Tibial nerve (tissue), 3 donors: Measurements from ENCODE around the gene AADACL4.

Experiments
- CTCF ChIP-seq, 5 experiments: fragments of 200-600 bp in 3 of 5; fragments of 450-650 bp in 2 of 5; sonication (generic) in 3 of 5; IDR thresholded peaks; one replicate each; pipeline ENCODE4 v1.5.1; 2016 to 2019; ENCODE audit warnings: antibody characterized with exemption in 5 of 5, mild to moderate bottlenecking in 3 of 5, moderate library complexity in 2 of 5
- POLR2A ChIP-seq, 2 donors: fragments of 450-650 bp; IDR thresholded peaks; one replicate each; pipeline ENCODE4 v1.6.1; 2017; ENCODE audit warnings: antibody characterized with exemption in 2 of 2, mild to moderate bottlenecking in 2 of 2, moderate library complexity in 2 of 2

GRCh38 chr1:12602659-12603024 is 41.2 kb upstream of the AADACL4 start:
- TF ChIP-seq POLR2A (IDR thresholded peaks at IDR 0.05) (no peak), CTCF (IDR thresholded peaks at IDR 0.05) (no peak)
